Endothelial cell of umbilical vein (primary cell): ENCODE measurements around the gene AP5S1.
A peak's percentile ranks its signal among the peaks of the same experiment; 100 is the strongest.

Experiments
- EZH2 ChIP-seq: IDR thresholded peaks from 2 replicates; pipeline ENCODE4 v1.6.1; 2012; ENCODE audit warnings: borderline replicate concordance, low read depth, mild to moderate bottlenecking, moderate library complexity, low read length, inconsistent platforms; ENCODE audit not compliant: severe bottlenecking
- FOS ChIP-seq: IDR thresholded peaks from 2 replicates; pipeline ENCODE4 v1.6.1; 2011; ENCODE audit warnings: mild to moderate bottlenecking, low read length, moderate library complexity, borderline replicate concordance; ENCODE audit not compliant: insufficient read depth
- GATA2 ChIP-seq: IDR thresholded peaks from 2 replicates; pipeline ENCODE4 v1.7.0; 2011; ENCODE audit warnings: low read depth, mild to moderate bottlenecking, moderate library complexity, mixed read lengths, low read length; ENCODE audit not compliant: insufficient read length, insufficient read depth
- MYC ChIP-seq: IDR thresholded peaks from one replicate; pipeline ENCODE4 v1.6.1; 2011; ENCODE audit warnings: mild to moderate bottlenecking, low read depth, low read length
- POLR2A ChIP-seq: IDR thresholded peaks from 2 replicates; pipeline ENCODE4 v1.6.1; 2012; ENCODE audit warnings: low read depth, mild to moderate bottlenecking, control low read depth, low read length
- POLR2AphosphoS5 ChIP-seq: IDR thresholded peaks from 2 replicates; pipeline ENCODE4 v1.6.1; 2012; ENCODE audit warnings: low read depth, mild to moderate bottlenecking, control low read depth, low read length, moderate library complexity; ENCODE audit not compliant: insufficient read depth
- TF ChIP-seq, protein P1 (sequence below), 2 donors: IDR thresholded peaks; 1 replicate in 1 of 2; 2 replicates in 1 of 2; pipeline ENCODE4 v1.5.1; 2011; ENCODE audit warnings: low read length in 2 of 2, mild to moderate bottlenecking in 2 of 2, moderate library complexity in 2 of 2, control low read depth in 1 of 2, inconsistent platforms in 1 of 2, low read depth in 1 of 2; ENCODE audit not compliant: insufficient read depth in 1 of 2; ENCODE audit errors: extremely low read depth in 1 of 2
- TF ChIP-seq, protein P2 (sequence below): IDR thresholded peaks from 2 replicates; pipeline ENCODE4 v1.6.1; 2011; ENCODE audit not compliant: insufficient read depth, insufficient read length

DNA sequence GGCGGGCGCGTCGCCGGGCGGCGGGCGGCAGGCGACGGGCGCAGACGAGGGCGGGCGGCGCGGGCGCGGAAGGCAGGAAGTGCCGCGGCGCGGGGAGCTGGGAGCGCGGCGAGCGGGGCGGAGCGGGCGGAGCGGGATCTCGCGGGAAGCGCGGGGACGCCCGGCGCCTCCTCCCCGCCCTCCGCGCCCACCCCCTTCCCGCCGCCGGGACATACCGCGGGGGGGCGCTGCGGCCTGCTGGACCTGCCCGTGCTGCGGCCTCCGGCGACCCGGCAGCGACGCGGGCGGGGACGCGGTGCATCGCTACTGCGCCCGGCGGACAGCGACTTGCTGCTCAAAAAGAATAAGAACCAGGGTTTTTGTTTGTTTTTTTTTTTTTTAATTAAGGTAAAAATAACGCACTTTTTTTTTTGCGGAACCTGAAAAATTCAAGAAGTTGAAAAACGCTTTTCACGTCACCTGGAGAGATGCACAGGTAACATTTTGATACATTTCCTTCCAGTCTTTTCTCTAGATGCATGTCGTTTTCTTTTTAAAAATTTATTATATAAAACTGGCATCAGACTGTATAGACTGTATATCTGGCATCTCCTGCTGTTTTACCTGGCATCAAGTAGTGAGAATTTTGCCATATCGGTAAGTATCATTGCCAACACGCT, 33.6 kb upstream of the AP5S1 start, which contains the start of gene CENPB:
- TF ChIP-seq, protein P1, sequence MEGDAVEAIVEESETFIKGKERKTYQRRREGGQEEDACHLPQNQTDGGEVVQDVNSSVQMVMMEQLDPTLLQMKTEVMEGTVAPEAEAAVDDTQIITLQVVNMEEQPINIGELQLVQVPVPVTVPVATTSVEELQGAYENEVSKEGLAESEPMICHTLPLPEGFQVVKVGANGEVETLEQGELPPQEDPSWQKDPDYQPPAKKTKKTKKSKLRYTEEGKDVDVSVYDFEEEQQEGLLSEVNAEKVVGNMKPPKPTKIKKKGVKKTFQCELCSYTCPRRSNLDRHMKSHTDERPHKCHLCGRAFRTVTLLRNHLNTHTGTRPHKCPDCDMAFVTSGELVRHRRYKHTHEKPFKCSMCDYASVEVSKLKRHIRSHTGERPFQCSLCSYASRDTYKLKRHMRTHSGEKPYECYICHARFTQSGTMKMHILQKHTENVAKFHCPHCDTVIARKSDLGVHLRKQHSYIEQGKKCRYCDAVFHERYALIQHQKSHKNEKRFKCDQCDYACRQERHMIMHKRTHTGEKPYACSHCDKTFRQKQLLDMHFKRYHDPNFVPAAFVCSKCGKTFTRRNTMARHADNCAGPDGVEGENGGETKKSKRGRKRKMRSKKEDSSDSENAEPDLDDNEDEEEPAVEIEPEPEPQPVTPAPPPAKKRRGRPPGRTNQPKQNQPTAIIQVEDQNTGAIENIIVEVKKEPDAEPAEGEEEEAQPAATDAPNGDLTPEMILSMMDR (IDR thresholded peaks at IDR 0.05; ENCODE audit: extremely low read depth in 1 of 2, insufficient read depth in 1 of 2, low read depth in 1 of 2, low read length in 2 of 2) = peak; percentile 56 to 62
- TF ChIP-seq EZH2 (no peak), POLR2AphosphoS5 (peak; percentile 58), FOS (no peak), POLR2A (no peak), MYC (no peak), GATA2 (no peak)
- TF ChIP-seq, protein P2, sequence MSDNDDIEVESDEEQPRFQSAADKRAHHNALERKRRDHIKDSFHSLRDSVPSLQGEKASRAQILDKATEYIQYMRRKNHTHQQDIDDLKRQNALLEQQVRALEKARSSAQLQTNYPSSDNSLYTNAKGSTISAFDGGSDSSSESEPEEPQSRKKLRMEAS = no peak
